GM12891 (cell line): ENCODE measurements around the gene BAIAP2.

ENCODE experiments used
- PAX5 ChIP-seq: IDR thresholded peaks from 2 replicates; pipeline ENCODE4 v1.6.1; 2011; ENCODE audit warnings: low read length, moderate library complexity, mild to moderate bottlenecking; ENCODE audit not compliant: insufficient read depth, severe bottlenecking
- POLR2A ChIP-seq: IDR thresholded peaks from 2 replicates; pipeline ENCODE4 v1.6.1; 2011; ENCODE audit warnings: low read depth, low read length, control low read depth
- POLR2AphosphoS5 ChIP-seq: IDR thresholded peaks from 2 replicates; pipeline ENCODE4 v1.6.1; 2011; ENCODE audit warnings: low read depth, low read length, control low read depth
- SPI1 ChIP-seq: IDR thresholded peaks from 2 replicates; pipeline ENCODE4 v1.6.1; 2011; ENCODE audit warnings: low read depth, low read length, control low read depth
- TAF1 ChIP-seq: IDR thresholded peaks from 2 replicates; pipeline ENCODE4 v1.6.1; 2011; ENCODE audit warnings: low read depth, low read length, control low read depth

DNA sequence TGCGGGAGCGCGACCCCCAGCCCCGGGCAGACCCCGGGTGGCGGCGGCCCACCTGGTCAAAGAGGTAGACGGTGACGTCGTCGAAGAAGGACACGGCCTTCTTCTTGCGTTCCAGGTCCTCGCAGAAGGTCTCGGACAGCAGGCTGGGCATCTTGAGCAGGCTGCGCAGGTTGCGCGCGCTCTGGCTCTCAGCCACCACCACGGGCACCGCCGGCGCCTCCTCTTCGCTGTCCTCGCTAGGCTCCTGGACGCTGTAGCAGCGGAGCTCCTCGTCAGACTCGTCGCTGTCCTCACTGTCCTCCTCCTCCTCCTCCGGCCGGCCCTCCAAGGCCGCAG is 85.2 kb downstream of the BAIAP2 start:
- TF ChIP-seq POLR2A (no peak), TAF1 (no peak), POLR2AphosphoS5 (no peak), PAX5 (no peak), SPI1 (no peak)
